ENCODE results near the gene EEIG1. TPM values are rescaled to one million over a fixed set of nuclear protein-coding genes. Genes with fewer than 3 reads are reported as not detected.

Gene EEIG1
- total RNA-seq, 4 donors from 2014 or later = 4.8 to 9.0 (median 7.1) TPM

DNA sequence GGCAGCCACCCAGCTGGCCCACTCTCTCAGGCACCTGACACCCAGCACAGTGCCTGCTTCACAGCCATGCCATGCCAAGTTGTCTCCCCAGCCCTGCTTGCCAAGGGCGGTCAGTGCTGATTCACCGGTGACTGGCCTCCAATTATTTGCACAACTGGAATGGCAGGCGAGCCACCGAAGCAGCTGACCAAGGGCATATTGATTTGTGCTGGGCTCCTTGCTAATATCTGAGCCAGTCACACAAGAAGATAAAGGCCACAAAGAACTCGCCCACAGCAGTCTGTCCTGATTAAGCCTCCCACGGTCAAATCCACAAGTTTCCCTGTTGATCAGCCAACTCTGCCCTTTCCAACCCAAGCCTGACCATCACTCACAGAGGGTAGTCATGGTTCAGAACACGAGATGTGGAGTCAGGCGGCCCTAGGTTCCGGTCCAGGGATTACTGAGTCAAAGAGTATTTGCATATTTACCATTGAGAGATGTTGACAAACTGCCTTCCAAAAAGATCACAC lies 6.4 kb upstream of the EEIG1 start:
- no peak for DNase-seq (ENCODE audit: low spot score)
- TF ChIP-seq, protein P1, sequence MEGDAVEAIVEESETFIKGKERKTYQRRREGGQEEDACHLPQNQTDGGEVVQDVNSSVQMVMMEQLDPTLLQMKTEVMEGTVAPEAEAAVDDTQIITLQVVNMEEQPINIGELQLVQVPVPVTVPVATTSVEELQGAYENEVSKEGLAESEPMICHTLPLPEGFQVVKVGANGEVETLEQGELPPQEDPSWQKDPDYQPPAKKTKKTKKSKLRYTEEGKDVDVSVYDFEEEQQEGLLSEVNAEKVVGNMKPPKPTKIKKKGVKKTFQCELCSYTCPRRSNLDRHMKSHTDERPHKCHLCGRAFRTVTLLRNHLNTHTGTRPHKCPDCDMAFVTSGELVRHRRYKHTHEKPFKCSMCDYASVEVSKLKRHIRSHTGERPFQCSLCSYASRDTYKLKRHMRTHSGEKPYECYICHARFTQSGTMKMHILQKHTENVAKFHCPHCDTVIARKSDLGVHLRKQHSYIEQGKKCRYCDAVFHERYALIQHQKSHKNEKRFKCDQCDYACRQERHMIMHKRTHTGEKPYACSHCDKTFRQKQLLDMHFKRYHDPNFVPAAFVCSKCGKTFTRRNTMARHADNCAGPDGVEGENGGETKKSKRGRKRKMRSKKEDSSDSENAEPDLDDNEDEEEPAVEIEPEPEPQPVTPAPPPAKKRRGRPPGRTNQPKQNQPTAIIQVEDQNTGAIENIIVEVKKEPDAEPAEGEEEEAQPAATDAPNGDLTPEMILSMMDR (IDR thresholded peaks at IDR 0.05) = no peak
- no peak for ATAC-seq (ENCODE audit: low FRiP score)

DNA sequence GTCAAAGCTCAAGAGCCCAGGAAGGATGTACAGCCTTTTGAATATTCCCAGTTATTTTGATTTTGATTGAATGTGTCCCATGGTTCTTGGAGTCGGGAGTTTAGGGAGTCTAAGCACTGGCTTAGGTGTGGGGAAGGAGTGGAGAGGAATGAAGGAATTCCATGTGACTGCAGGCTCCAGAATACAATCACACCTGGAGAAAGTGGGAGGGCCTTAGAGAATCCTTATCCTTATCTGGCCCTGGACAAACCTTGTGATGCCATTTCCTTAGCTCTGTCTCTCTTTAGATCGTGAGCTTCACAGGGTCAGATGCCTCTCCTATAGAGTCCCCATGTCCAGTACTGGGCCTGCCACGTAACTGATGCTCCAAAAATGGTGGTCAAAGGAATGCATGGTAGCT lies 4.2 kb upstream of the EEIG1 start:
- DNase-seq (ENCODE audit: low spot score) (no peak), ATAC-seq (ENCODE audit: low FRiP score) (no peak)
- TF ChIP-seq, protein P1 (IDR thresholded peaks at IDR 0.05) = no peak

DNA sequence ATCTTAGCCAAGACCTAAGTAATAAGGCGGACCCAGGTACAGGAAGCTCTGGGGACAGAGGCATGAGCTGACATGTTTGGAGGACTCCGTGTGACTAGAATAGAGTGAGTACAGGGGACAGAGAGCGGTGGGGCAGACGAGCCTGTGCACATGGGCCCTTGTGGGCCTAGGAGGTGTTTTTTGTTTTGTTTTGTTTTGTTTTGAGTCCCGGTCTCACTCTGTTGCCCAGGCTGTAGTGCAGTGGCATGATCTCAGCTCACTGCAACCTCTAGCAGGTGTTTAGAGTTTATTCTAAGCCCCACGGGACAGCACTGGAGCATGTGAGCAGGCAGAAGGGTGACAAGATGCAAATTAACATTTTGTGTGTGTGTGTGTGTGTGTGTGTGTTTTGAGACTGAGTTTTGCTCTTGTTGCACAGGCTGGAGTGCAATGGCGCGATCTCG lies 3.1 kb upstream of the EEIG1 start:
- DNase-seq (ENCODE audit: low spot score) (no peak), ATAC-seq (ENCODE audit: low FRiP score) (no peak)
- TF ChIP-seq, protein P1 (IDR thresholded peaks at IDR 0.05) = no peak

DNA sequence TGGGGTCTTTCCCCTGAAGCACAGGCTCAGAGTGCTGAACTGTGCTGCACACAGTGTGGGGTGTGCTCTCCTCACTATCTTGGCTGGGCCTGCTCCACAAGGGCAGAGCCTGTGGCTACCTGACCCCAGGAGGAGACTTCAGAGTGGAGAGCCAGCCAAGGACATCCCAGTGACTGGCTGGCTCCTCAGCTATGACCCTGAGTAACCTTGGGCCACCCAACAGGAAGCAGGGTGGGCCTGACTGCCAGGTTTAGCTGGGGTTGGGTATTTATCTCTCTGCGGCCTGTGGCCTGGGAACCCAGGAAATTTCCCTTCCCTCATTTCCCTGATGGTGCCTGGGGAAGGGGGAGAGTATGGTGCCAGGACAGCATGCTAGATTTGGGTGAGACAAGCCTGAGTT lies 2.1 kb upstream of the EEIG1 start:
- no peak for ATAC-seq (ENCODE audit: low FRiP score)
- DNase-seq (ENCODE audit: low spot score) = no peak
- TF ChIP-seq, protein P1 (IDR thresholded peaks at IDR 0.05) = no peak

DNA sequence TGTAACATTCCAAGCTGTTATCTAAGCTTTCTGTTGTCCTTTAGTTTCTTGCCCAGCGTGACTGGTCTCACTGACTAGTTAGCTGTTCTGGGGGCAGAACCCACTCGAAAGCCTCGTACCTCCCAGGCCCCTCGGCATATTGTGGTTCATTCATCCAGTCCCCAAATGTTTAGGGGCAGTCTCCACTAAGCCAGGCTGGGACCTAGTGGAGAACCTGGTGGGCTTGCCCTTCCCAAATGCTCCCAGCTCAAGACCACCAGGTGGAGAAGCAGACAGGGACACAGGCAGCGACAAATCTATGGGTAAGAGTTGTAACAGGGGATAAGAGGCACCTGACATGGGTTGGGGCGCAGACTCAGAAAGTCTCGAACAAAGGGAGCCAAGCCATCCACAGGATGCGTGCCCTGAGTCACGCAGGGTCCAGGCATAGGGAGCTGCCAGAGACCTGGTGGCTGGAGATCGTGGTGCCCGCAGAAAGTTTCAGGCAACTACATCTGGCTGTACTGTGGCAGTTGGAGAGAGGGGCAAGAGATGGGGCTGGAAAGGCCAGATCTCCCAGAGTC lies 851 bp upstream of the EEIG1 start:
- TF ChIP-seq, protein P1 (IDR thresholded peaks at IDR 0.05) = no peak
- ATAC-seq (ENCODE audit: low FRiP score) = no peak
- DNase-seq (ENCODE audit: low spot score) = no peak

DNA sequence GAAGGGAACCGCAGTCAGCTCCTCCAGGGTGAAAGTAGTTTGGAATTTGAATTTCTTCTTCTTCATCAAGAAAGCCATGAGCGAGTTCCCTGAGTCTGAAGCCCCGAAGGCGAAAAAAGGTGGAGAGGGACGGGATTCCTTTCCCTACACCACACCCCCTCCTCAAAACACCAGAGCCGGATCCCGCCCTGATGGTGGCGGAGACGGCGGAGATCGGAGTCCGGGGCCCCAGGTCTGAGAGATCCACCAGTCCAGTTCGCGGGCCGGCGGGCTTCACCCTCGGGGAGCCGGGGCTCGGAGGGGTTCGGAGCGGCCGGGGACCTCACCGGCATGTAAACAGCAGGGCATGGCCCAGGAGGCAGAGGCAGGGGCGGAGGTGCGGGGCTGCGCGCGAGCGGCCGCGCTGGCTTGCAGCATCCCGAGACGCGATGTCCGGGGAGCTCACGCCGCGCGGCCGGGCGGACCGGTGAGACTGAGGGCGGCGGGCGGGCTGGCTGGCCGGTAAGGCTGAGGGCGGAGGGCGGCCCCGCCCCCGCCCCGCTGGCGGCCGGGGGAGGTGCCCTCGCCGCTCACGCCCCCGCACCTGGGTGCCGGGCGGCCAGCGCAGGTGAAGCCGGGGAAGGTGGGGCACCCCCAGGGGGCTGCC lies 606 bp downstream of the EEIG1 start:
- DNase-seq (ENCODE audit: low spot score) = no peak
- peak; percentile 32 for ATAC-seq (ENCODE audit: low FRiP score)
- TF ChIP-seq, protein P1 (IDR thresholded peaks at IDR 0.05) = no peak

Data from omental fat pad (tissue), 4 donors.